ENCODE measurements around the gene KRT10. TPM values are rescaled to one million over a fixed set of nuclear protein-coding genes. Genes with fewer than 3 reads are reported as not detected.

The KRT10 gene
- total RNA-seq, 4 donors from 2014 or later, result 9.9 to 15.7 (median 10.7) TPM

- DNase-seq (ENCODE audit: extremely low spot score), result no peak
- intact Hi-C loops (cut with DNase I), result loop anchor here (5.0 to 10.0 kb wide), 4 partner anchors 101 to 859 kb away; no protein-coding TSS in a partner anchor
- Histone ChIP-seq H3K4me3 (no peak overlapping the region), H3K9me3 (no peaks in the 10 kb centered on the region), H3K4me1 (no peaks in the 10 kb centered on the region), H3K27ac (replicated peaks in 1 of 4) (no peak overlapping the region), H3K36me3 (no peaks in the 10 kb centered on the region), H3K27me3 (peaks cover 0 to 54% (median 0%) of the 10 kb centered on the region in 4 donors)
- WGBS, result 14% methylated on average over 13 of the region's 13 CpGs
- peak; percentile 84 to 85 (median 84) for TF ChIP-seq CTCF (IDR thresholded peaks at IDR 0.05)
- TF ChIP-seq POLR2AphosphoS5 (IDR thresholded peaks at IDR 0.05), result peak in 1 of 2 donors; percentile 51
- TF ChIP-seq EP300 (IDR thresholded peaks at IDR 0.05), result no peak
- no peak for TF ChIP-seq POLR2A (IDR thresholded peaks at IDR 0.05; ENCODE audit: low read depth)
Measured at GRCh38 chr17:40803617-40804082, 18.8 kb downstream of the KRT10 start.

- intact Hi-C loops (cut with DNase I), result loop anchor here (5.0 to 10.0 kb wide), 4 partner anchors 104 to 861 kb away; no protein-coding TSS in a partner anchor
Measured at GRCh38 chr17:40801157-40801556, 21.3 kb downstream of the KRT10 start.

GRCh38 chr17:40800381-40800780 lies 22.0 kb downstream of the KRT10 start:
- Histone ChIP-seq H3K36me3 (no peaks in the 10 kb centered on the region), H3K27ac (replicated peaks in 1 of 4) (no peak overlapping the region), H3K27me3 (peaks cover 0 to 51% (median 0%) of the 10 kb centered on the region in 4 donors), H3K4me3 (no peak overlapping the region), H3K9me3 (no peaks in the 10 kb centered on the region), H3K4me1 (no peaks in the 10 kb centered on the region)
- WGBS, result 60% methylated on average over 1 of the region's 1 CpG
- DNase-seq (ENCODE audit: extremely low spot score), result no peak
- intact Hi-C loops (cut with DNase I), result loop anchor here (5.0 to 10.0 kb wide), 4 partner anchors 104 to 862 kb away; no protein-coding TSS in a partner anchor
- no peak for TF ChIP-seq POLR2AphosphoS5 (IDR thresholded peaks at IDR 0.05)
- no peak for TF ChIP-seq POLR2A (IDR thresholded peaks at IDR 0.05; ENCODE audit: low read depth)
- no peak for TF ChIP-seq CTCF (IDR thresholded peaks at IDR 0.05)
- TF ChIP-seq EP300 (IDR thresholded peaks at IDR 0.05), result no peak

More at GRCh38 chr17:40801157-40801556, 21.3 kb downstream of the KRT10 start:
- TF ChIP-seq POLR2A (IDR thresholded peaks at IDR 0.05; ENCODE audit: low read depth) (no peak), CTCF (IDR thresholded peaks at IDR 0.05) (no peak), EP300 (IDR thresholded peaks at IDR 0.05) (no peak), POLR2AphosphoS5 (IDR thresholded peaks at IDR 0.05) (no peak)
- Histone ChIP-seq H3K4me1 (no peaks in the 10 kb centered on the region), H3K27ac (replicated peaks in 1 of 4) (no peak overlapping the region), H3K36me3 (no peaks in the 10 kb centered on the region), H3K4me3 (no peak overlapping the region), H3K9me3 (no peaks in the 10 kb centered on the region), H3K27me3 (peaks cover 0 to 52% (median 0%) of the 10 kb centered on the region in 4 donors)
- WGBS, result 80% methylated on average over 2 of the region's 2 CpGs
- no peak for DNase-seq (ENCODE audit: extremely low spot score)

- no peak within 1 kb of the TSS for H3K27ac ChIP-seq (replicated peaks in 1 of 4)
- no peaks in the 10 kb centered on the region for H3K4me1 ChIP-seq
- no peaks in the 10 kb centered on the region for H3K9me3 ChIP-seq
- H3K27me3 ChIP-seq, result peaks cover 0 to 45% (median 0%) of the 10 kb centered on the region in 4 donors
- intact Hi-C loops (cut with DNase I), result loop anchor here (5.0 to 10.0 kb wide), 4 partner anchors 105 to 862 kb away; no protein-coding TSS in a partner anchor
- H3K36me3 ChIP-seq, result no peaks in the 10 kb centered on the region
- DNase-seq (ENCODE audit: extremely low spot score), result no peak
- TF ChIP-seq CTCF (IDR thresholded peaks at IDR 0.05), result no peak
- no peak for TF ChIP-seq EP300 (IDR thresholded peaks at IDR 0.05)
- no peak for TF ChIP-seq POLR2AphosphoS5 (IDR thresholded peaks at IDR 0.05)
- TF ChIP-seq POLR2A (IDR thresholded peaks at IDR 0.05; ENCODE audit: low read depth), result no peak
- no peak within 1 kb of the TSS for H3K4me3 ChIP-seq
- 78% methylated on average over 3 of the region's 3 CpGs for WGBS
Measured at GRCh38 chr17:40799859-40800258, 22.6 kb downstream of the KRT10 start, which contains the start of gene KRT28. Gene KRT28, minus strand, starts transcription at chr17:40799959. Its CDS starts 66 bp downstream, at chr17:40799893.

Measured in esophagus muscularis mucosa (tissue), 4 donors.